Pericardium fibroblast (primary cell): ENCODE data around the gene ZNF514. TPM values are rescaled to one million over a fixed set of nuclear protein-coding genes. Genes with fewer than 3 reads are reported as not detected.

ENCODE experiments used
- total RNA-seq: library from RNA; depleted of rRNA; stranded (reverse); fragments of >200 nt; gene quantifications from 2 replicates; pipeline ENCODE4 v1.2.3, GENCODE V29; 2015

Gene ZNF514
- total RNA-seq: 4.3 and 6.8 TPM in 2 replicates

DNA sequence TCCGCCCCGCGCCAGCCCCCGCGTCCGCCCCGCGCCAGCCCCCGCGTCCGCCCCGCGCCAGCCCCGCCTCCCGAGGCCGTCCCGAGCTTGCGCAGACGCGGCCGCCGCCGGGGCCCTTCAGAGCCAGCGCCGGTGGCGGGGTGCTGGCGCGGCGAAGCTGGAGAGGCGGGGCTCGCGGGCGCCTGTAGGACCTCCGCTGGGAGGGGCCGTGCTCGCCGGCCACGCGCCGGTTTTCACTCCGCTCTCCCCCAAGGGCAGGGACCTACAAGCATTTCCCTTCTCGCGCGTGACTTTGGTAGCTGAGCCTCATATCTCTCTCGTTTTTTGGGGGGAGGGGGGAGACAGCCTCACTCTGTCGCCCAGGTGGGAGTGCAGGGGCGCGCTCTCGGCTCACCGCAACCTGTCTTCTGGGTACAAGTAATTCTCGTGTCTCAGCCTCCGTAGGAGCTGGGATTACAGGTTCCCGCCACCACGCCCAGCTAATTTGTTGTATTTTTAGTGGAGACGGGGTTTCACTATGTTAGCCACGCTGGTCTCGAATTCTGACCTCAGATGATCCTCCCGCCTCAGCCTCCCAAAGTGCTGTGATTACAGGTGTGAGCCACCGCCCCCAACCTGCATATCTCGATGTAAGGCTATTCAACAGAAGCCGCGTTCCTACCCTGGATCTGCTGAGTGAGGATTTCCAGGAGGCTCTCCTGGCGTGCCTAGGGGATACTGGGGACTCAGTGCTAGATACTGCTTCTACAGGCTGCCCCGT, at the start of gene ZNF514:
ZNF514 (minus strand) TSS at position 159 of the 760 bp plus-strand sequence. CDS start 6,595 bp downstream, outside the sequence.

DNA sequence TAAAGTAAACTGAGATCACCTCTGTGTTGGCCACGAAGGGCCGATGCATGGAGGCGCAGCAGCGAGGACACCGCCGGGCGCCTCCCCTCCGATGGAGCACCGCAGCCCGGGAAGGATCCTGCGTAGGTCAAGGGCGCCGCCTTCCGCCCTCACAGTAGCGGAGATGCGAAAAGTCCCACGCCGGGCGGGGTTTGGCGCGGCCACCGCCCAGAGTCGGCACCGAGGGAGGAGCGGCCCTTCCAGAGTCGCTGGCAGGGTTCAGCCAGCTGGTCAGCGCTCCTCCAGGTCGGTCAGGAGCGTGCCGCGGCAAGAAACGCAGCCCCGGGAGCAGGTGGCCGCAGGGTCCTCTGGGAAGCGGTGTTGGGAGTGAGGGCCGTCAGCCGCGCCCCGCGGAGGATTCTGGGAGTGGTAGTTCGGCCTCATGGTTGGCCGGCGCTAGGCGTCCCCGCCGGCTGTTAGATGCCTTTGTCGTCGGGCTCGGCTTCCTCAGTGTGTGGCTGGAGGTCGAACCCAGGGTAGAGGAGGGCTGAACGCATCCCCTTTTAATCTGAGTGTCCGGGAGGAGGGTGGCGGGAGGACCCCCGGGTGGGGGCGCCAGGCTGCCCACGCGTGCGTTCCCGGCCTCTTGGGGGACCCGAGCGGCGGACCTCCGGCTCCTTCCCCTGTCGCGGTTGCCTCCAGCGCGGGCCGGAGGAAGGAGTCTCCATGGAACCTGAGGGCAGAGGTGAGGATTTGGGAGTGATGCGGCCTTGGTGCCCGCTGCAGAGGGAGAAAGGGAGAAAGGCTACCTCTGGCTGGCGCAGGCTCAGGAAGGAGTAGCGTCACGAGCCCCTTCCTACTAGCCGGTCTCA, 47.7 kb upstream of the ZNF514 start, which contains the start of gene ZNF892:
ZNF892 (plus strand) TSS at position 411 of the 851 bp plus-strand sequence; CDS start at position 706, 295 bp downstream.

DNA sequence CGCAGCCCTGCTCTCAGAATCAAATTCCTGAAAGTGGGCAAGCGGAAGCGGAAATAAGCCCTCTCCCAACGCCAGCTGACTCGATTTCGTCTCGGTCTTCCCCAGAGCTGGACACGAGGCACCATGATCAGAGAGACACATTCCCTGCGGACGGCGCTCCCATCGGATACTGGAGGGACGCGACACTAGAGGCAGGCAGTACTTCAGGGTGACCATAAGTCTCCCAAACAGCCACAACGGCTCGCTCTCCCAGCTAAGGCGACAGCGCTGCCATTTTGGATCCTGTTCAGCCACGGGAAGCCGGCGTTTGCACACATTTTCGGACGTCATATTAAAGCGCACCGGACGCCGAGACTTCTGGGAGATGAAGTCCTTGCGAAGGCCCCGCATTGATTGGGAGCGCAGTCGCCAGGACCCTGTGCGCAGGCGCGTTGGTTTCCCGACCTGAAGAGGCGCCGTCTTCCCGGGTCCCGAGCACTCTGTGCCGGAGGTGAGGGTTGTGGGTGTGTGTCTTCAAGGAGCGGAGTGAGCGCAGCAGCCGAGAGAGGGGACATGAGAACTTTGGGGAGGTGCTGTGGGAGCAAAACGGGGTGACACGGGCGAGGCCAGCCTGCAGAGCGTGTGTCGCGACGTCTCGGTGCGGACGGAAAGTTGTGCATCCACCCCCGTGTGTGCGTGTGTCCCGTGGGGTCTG, 5.9 kb upstream of the ZNF514 start, which contains the start of gene ZNF2:
ZNF2 (plus strand) TSS at position 439 of the 694 bp plus-strand sequence. CDS start 10,418 bp downstream, outside the sequence.

DNA sequence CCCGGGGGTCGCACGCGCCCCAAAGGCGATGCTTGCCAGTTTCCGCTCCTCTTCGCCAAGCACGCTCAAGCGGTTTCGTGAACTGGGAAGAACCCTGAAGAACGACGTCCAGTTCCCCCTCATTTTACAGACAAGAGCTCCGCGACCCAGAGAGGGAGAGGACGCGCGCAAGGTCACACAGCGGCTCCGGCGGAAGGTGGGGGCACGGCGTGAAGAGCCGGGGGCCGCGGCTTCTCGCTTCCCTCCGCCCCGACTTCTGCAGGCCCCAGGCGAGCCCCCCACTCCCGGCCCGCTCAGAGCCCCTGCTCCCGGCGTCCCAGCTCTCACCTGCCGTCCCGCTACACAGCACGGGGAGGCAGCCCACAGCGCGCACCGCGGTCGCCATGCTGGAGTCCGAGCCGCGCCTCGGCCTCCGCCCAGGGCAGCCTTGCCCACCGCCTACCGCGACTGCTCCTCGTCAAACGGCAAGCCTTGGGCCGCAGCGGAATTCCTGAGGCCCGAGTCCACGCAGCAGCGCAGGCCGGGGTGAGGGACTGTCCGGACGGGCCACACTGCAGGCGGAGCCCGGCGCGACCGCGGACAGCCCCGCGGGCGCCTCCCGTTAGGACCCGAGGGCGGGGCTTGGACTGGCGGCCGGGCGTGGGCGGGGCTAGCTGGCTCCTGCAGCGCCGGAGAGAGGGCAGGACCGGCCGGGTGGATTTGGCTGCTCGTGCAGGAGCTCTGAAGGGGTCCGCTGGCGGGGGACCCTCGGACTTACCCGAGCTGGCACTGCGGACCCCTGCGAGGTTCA, 38.0 kb downstream of the ZNF514 start, which contains the start of gene MRPS5:
MRPS5 (minus strand) TSS at position 402 of the 790 bp plus-strand sequence; CDS start at position 385, 17 bp downstream.

Other genes starting within 250 kb of the ZNF514 start
- gene MAL, start 134.1 kb downstream of the ZNF514 start, total RNA-seq: not detected in 2 replicates
- 34.5 and 35.1 TPM in 2 replicates for gene MRPS5, start 38.0 kb downstream of the ZNF514 start, total RNA-seq
- gene ZNF2, start 6.0 kb upstream of the ZNF514 start, total RNA-seq: 6.0 and 7.2 TPM in 2 replicates
- 1.9 and 2.8 TPM in 2 replicates for gene ZNF892, start 47.7 kb upstream of the ZNF514 start, total RNA-seq
- 0.09 and 0.12 TPM in 2 replicates for gene PROM2, start 114.6 kb upstream of the ZNF514 start, total RNA-seq
- 22.5 and 41.2 TPM in 2 replicates for gene KCNIP3, start 137.5 kb upstream of the ZNF514 start, total RNA-seq
- gene FAHD2A, start 242.9 kb upstream of the ZNF514 start, total RNA-seq: 17.1 and 22.5 TPM in 2 replicates